Measurements from ENCODE around the gene USP35.
"Not testable (repeated sequence)": the region's sequence is repeated elsewhere in the genome, so short reads cannot be mapped to it uniquely, and the experiment has no call there.

USP35 gene

GRCh38 chr11:78166855-78167469 lies 21.8 kb upstream of the USP35 start:
- TF ChIP-seq POU2F2 (IDR thresholded peaks at IDR 0.05; ENCODE audit: low read depth, low read length): no peak
- no peak for TF ChIP-seq POLR2AphosphoS5 (IDR thresholded peaks at IDR 0.05; ENCODE audit: low read depth, low read length)
- no peak for TF ChIP-seq PAX5 (IDR thresholded peaks at IDR 0.05; ENCODE audit: insufficient read depth, low read length, severe bottlenecking)
- no peak for TF ChIP-seq SPI1 (IDR thresholded peaks at IDR 0.05; ENCODE audit: low read depth, low read length)
- no peak for TF ChIP-seq POLR2A (IDR thresholded peaks at IDR 0.05; ENCODE audit: low read depth, low read length)
- no peak for TF ChIP-seq TAF1 (IDR thresholded peaks at IDR 0.05; ENCODE audit: low read depth, low read length)
- DNase-seq (ENCODE audit: insufficient read length, low spot score) (no peak), FAIRE-seq (no peak)

- FAIRE-seq: no peak
- TF ChIP-seq POLR2A (IDR thresholded peaks at IDR 0.05; ENCODE audit: low read depth, low read length): no peak
- no peak for TF ChIP-seq TAF1 (IDR thresholded peaks at IDR 0.05; ENCODE audit: low read depth, low read length)
- TF ChIP-seq POLR2AphosphoS5 (IDR thresholded peaks at IDR 0.05; ENCODE audit: low read depth, low read length): no peak
- TF ChIP-seq POU2F2 (IDR thresholded peaks at IDR 0.05; ENCODE audit: low read depth, low read length): no peak
- TF ChIP-seq PAX5 (IDR thresholded peaks at IDR 0.05; ENCODE audit: insufficient read depth, low read length, severe bottlenecking): no peak
- TF ChIP-seq SPI1 (IDR thresholded peaks at IDR 0.05; ENCODE audit: low read depth, low read length): no peak
- DNase-seq (ENCODE audit: insufficient read length, low spot score): no peak
These were observed 19.9 kb upstream of the USP35 start for GRCh38 chr11:78168539-78169477.

DNA sequence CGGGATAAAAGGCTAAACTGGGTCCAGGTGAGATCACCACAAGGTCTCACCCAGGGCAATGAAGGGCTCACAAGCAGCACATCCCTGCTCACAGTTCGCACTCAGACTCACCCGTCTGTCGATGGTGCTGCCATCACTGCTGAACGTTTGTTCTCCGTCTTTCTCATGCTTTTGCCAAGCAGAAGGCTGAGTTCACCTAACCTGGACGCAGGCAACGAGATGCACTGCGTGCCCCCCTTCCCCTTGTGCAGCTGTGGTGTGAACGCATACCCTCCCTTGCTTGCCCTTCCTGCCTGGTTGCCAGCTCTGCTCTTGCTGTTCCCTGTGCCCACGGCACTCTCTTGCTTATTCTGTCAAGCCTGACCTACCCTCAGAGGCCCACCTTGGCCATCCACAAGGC lies 18.3 kb upstream of the USP35 start:
- no peak for DNase-seq (ENCODE audit: insufficient read length, low spot score)
- FAIRE-seq: no peak
- no peak for TF ChIP-seq TAF1 (IDR thresholded peaks at IDR 0.05; ENCODE audit: low read depth, low read length)
- no peak for TF ChIP-seq PAX5 (IDR thresholded peaks at IDR 0.05; ENCODE audit: insufficient read depth, low read length, severe bottlenecking)
- TF ChIP-seq POLR2A (IDR thresholded peaks at IDR 0.05; ENCODE audit: low read depth, low read length): no peak
- no peak for TF ChIP-seq POU2F2 (IDR thresholded peaks at IDR 0.05; ENCODE audit: low read depth, low read length)
- TF ChIP-seq SPI1 (IDR thresholded peaks at IDR 0.05; ENCODE audit: low read depth, low read length): no peak
- TF ChIP-seq POLR2AphosphoS5 (IDR thresholded peaks at IDR 0.05; ENCODE audit: low read depth, low read length): no peak

GRCh38 chr11:78170874-78171549 lies 17.7 kb upstream of the USP35 start:
- DNase-seq (ENCODE audit: insufficient read length, low spot score) (no peak), FAIRE-seq (no peak)
- TF ChIP-seq POLR2A (IDR thresholded peaks at IDR 0.05; ENCODE audit: low read depth, low read length) (no peak), POLR2AphosphoS5 (IDR thresholded peaks at IDR 0.05; ENCODE audit: low read depth, low read length) (no peak), SPI1 (IDR thresholded peaks at IDR 0.05; ENCODE audit: low read depth, low read length) (no peak)

GRCh38 chr11:78171951-78172350 lies 16.8 kb upstream of the USP35 start:
- FAIRE-seq (no peak), DNase-seq (ENCODE audit: insufficient read length, low spot score) (no peak)
- TF ChIP-seq POLR2AphosphoS5 (IDR thresholded peaks at IDR 0.05; ENCODE audit: low read depth, low read length): no peak
- TF ChIP-seq POU2F2 (IDR thresholded peaks at IDR 0.05; ENCODE audit: low read depth, low read length): no peak
- TF ChIP-seq TAF1 (IDR thresholded peaks at IDR 0.05; ENCODE audit: low read depth, low read length): no peak
- no peak for TF ChIP-seq POLR2A (IDR thresholded peaks at IDR 0.05; ENCODE audit: low read depth, low read length)
- no peak for TF ChIP-seq PAX5 (IDR thresholded peaks at IDR 0.05; ENCODE audit: insufficient read depth, low read length, severe bottlenecking)
- TF ChIP-seq SPI1 (IDR thresholded peaks at IDR 0.05; ENCODE audit: low read depth, low read length): no peak

GRCh38 chr11:78175862-78176261 lies 12.9 kb upstream of the USP35 start:
- not testable (repeated sequence) for DNase-seq (ENCODE audit: insufficient read length, low spot score); FAIRE-seq

DNA sequence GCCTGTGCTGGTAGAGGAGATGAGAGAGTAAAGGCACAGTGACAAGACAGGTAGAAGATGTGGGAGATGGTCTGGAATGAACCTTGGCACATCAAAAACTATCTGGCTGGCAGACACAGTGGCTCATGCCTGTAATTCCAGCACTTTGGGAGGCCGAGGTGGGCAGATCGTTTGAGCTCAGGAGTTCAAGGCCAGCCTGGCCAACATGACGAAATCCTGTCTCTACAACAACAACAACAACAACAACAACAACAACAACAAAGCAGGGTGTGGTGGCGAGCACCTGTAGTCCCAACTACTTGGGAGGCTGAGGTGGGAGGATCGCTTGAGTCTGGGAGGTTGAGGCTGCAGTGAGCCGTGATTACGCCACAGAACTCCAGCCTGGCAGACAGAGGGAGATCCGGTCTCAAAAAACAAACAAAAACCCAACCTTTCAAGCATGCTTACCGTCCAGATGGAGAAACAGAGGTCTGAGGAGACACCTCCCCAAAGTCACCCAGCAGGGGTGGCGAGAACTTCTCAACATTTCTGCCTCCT lies 12.0 kb upstream of the USP35 start:
- TF ChIP-seq TAF1 (IDR thresholded peaks at IDR 0.05; ENCODE audit: low read depth, low read length): no peak
- TF ChIP-seq POU2F2 (IDR thresholded peaks at IDR 0.05; ENCODE audit: low read depth, low read length): no peak
- no peak for TF ChIP-seq PAX5 (IDR thresholded peaks at IDR 0.05; ENCODE audit: insufficient read depth, low read length, severe bottlenecking)
- TF ChIP-seq SPI1 (IDR thresholded peaks at IDR 0.05; ENCODE audit: low read depth, low read length): no peak
- no peak for TF ChIP-seq POLR2AphosphoS5 (IDR thresholded peaks at IDR 0.05; ENCODE audit: low read depth, low read length)
- DNase-seq (ENCODE audit: insufficient read length, low spot score) (no peak), FAIRE-seq (no peak)

DNA sequence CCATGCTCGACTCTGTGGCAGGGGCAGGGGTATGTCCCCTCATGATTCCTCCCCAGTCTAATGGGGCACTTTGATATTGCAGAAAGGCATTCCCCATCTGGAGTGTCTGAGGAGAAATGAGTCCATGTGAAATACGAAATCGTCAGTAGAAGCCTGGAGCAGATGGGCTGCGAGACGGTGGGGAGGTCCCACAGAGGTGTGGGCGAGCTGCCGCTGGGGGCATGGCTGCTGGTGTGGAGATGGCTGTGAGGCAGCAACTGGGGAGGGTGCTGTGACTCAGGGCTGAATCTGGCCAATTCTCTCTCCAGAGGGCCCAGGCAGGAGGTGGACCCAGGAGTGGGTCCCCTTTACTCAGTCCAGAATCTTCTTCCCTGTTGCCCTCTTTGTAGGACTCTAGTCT lies 11.5 kb upstream of the USP35 start:
- no peak for TF ChIP-seq SPI1 (IDR thresholded peaks at IDR 0.05; ENCODE audit: low read depth, low read length)
- no peak for TF ChIP-seq POU2F2 (IDR thresholded peaks at IDR 0.05; ENCODE audit: low read depth, low read length)
- TF ChIP-seq POLR2AphosphoS5 (IDR thresholded peaks at IDR 0.05; ENCODE audit: low read depth, low read length): no peak
- TF ChIP-seq POLR2A (IDR thresholded peaks at IDR 0.05; ENCODE audit: low read depth, low read length): no peak
- TF ChIP-seq TAF1 (IDR thresholded peaks at IDR 0.05; ENCODE audit: low read depth, low read length): no peak
- TF ChIP-seq PAX5 (IDR thresholded peaks at IDR 0.05; ENCODE audit: insufficient read depth, low read length, severe bottlenecking): no peak
- no peak for FAIRE-seq
- no peak for DNase-seq (ENCODE audit: insufficient read length, low spot score)

- no peak for FAIRE-seq
- no peak for DNase-seq (ENCODE audit: insufficient read length, low spot score)
- TF ChIP-seq PAX5 (IDR thresholded peaks at IDR 0.05; ENCODE audit: insufficient read depth, low read length, severe bottlenecking) (no peak), POLR2A (IDR thresholded peaks at IDR 0.05; ENCODE audit: low read depth, low read length) (no peak), POLR2AphosphoS5 (IDR thresholded peaks at IDR 0.05; ENCODE audit: low read depth, low read length) (no peak), TAF1 (IDR thresholded peaks at IDR 0.05; ENCODE audit: low read depth, low read length) (no peak), SPI1 (IDR thresholded peaks at IDR 0.05; ENCODE audit: low read depth, low read length) (no peak), POU2F2 (IDR thresholded peaks at IDR 0.05; ENCODE audit: low read depth, low read length) (no peak)
These were observed 9.2 kb upstream of the USP35 start for GRCh38 chr11:78179459-78180071.

Measured in GM12891 (cell line).